Measurements from ENCODE around the gene PCDHGA12. TPM values are rescaled to one million over a fixed set of nuclear protein-coding genes. Genes with fewer than 3 reads are reported as not detected.
A peak's percentile ranks its signal among the peaks of the same experiment; 100 is the strongest.
"Not testable (repeated sequence)": the region's sequence is repeated elsewhere in the genome, so short reads cannot be mapped to it uniquely, and the experiment has no call there.

PCDHGA12 gene
- total RNA-seq, 4 donors from 2014 or later: 2.9 to 22.0 (median 14.5) TPM

- Histone ChIP-seq H3K36me3 (no peaks in the 10 kb centered on the region), H3K27me3 (no peaks in the 10 kb centered on the region), H3K4me3 (peak within 1 kb of the TSS in 1 of 2 donors; percentile 16), H3K9me3 (peaks cover 0 to 90% of the 10 kb centered on the region in 2 donors), H3K27ac (no peak within 1 kb of the TSS), H3K4me1 (no peaks in the 10 kb centered on the region)
- no peak for TF ChIP-seq POLR2A (IDR thresholded peaks at IDR 0.05)
- TF ChIP-seq CTCF (IDR thresholded peaks at IDR 0.05): peak in 2 of 4 experiments; percentile 16 to 36
- intact Hi-C loops (cut with DNase I; ENCODE audit: low total_unique reads): no loop called here
- no peak for DNase-seq
These were observed 27.6 kb upstream of the PCDHGA12 start, which contains the start of gene PCDHGA9 for GRCh38 chr5:141402553-141403243. TSS of gene PCDHGA9 (plus strand) at chr5:141402778. CDS start at chr5:141402953, 175 bp downstream.

- H3K4me3 ChIP-seq: peak overlapping the region in 1 of 2 donors; percentile 16
- intact Hi-C loops (cut with DNase I; ENCODE audit: low total_unique reads): no loop called here
- TF ChIP-seq POLR2A (IDR thresholded peaks at IDR 0.05) (no peak), CTCF (IDR thresholded peaks at IDR 0.05) (no peak)
These were observed 26.9 kb upstream of the PCDHGA12 start for GRCh38 chr5:141403387-141403786.

GRCh38 chr5:141407790-141408505 lies 22.4 kb upstream of the PCDHGA12 start, which contains the start of gene PCDHGB6:
TSS of gene PCDHGB6 (plus strand) at chr5:141408021. CDS start at chr5:141408203, 182 bp downstream.
- intact Hi-C loops (cut with DNase I; ENCODE audit: low total_unique reads): not testable (repeated sequence)
- peak in 1 of 2 donors; percentile 38 for DNase-seq

More at GRCh38 chr5:141403387-141403786, 26.9 kb upstream of the PCDHGA12 start:
- Histone ChIP-seq H3K27ac (no peak overlapping the region), H3K4me1 (no peaks in the 10 kb centered on the region), H3K9me3 (peaks cover 0 to 94% of the 10 kb centered on the region in 2 donors), H3K27me3 (no peaks in the 10 kb centered on the region), H3K36me3 (no peaks in the 10 kb centered on the region)
- DNase-seq: no peak

GRCh38 chr5:141409598-141410306 lies 20.6 kb upstream of the PCDHGA12 start:
- H3K9me3 ChIP-seq: peaks cover 6 to 99% of the 10 kb centered on the region in 2 donors
- no peaks in the 10 kb centered on the region for H3K27me3 ChIP-seq
- H3K4me1 ChIP-seq: no peaks in the 10 kb centered on the region
- peak overlapping the region in 1 of 2 donors; percentile 2 for H3K4me3 ChIP-seq
- no peak for DNase-seq
- intact Hi-C loops (cut with DNase I; ENCODE audit: low total_unique reads): no loop called here
- no peaks in the 10 kb centered on the region for H3K36me3 ChIP-seq
- no peak overlapping the region for H3K27ac ChIP-seq
- TF ChIP-seq CTCF (IDR thresholded peaks at IDR 0.05) (no peak), POLR2A (IDR thresholded peaks at IDR 0.05) (no peak)

More at GRCh38 chr5:141407790-141408505, 22.4 kb upstream of the PCDHGA12 start, which contains the start of gene PCDHGB6:
- Histone ChIP-seq H3K4me3 (peak within 1 kb of the TSS in 1 of 2 donors; percentile 25), H3K9me3 (peaks cover 0 to 99% of the 10 kb centered on the region in 2 donors)
- H3K36me3 ChIP-seq, H3K27ac ChIP-seq, H3K4me1 ChIP-seq, H3K27me3 ChIP-seq: not testable (repeated sequence)
- TF ChIP-seq CTCF (IDR thresholded peaks at IDR 0.05): peak; percentile 13 to 40 (median 28)
